Panc1 (cell line): ENCODE results near the gene MRPL55. TPM values are rescaled to one million over a fixed set of nuclear protein-coding genes. Genes with fewer than 3 reads are reported as not detected.
"Not testable (repeated sequence)": the region's sequence is repeated elsewhere in the genome, so short reads cannot be mapped to it uniquely, and the experiment has no call there.

Experiments used
- ATAC-seq: fragments of 200-7000 bp; cut with Tn5 transposase; 2 replicates; pipeline ENCODE4 v1.9.1; 2020; ENCODE audit warnings: mild to moderate bottlenecking, moderate library complexity
- BruUV-seq: library from RNA; stranded (reverse); fragments of 400-500 nt; replicated peaks from 2 replicates; lab custom pipeline; 2021; lab: Mats Ljungman, UMichigan
- CTCF ChIA-PET: fragments of 300-600 bp; sonication (Branson Sonifier 250); formaldehyde crosslinking; loops from one replicate; lab custom pipeline; 2022; ENCODE audit warnings: antibody characterized with exemption; lab: Charles Lee
- POLR2A ChIA-PET: fragments of 300-600 bp; sonication (Branson Sonifier 250); formaldehyde crosslinking; loops from one replicate; lab custom pipeline; 2022; ENCODE audit warnings: antibody characterized with exemption; lab: Charles Lee
- DNase-seq: peaks from one replicate; pipeline ENCODE4 v3.0.0-alpha.2; 2010; ENCODE audit warnings: low read depth, low spot score
- H3K27ac ChIP-seq: 2 replicates; pipeline ENCODE4 v1.5.1; 2011; ENCODE audit warnings: mild to moderate bottlenecking, low read length, inconsistent platforms
- H3K27me3 ChIP-seq: fragments of 200-500 bp; sonication (Bioruptor generic); 2 replicates; pipeline ENCODE4 v1.6.0; 2014; ENCODE audit warnings: low read length, inconsistent platforms; ENCODE audit not compliant: control insufficient read depth, insufficient read depth
- H3K36me3 ChIP-seq: fragments of 200-500 bp; sonication (Bioruptor generic); 2 replicates; pipeline ENCODE4 v1.5.1; 2014; ENCODE audit warnings: inconsistent platforms, mild to moderate bottlenecking, low read length, moderate library complexity; ENCODE audit not compliant: control insufficient read depth, insufficient read depth
- H3K4me1 ChIP-seq: 2 replicates; pipeline ENCODE4 v1.5.1; 2011; ENCODE audit warnings: inconsistent platforms, mild to moderate bottlenecking, low read length, moderate library complexity; ENCODE audit not compliant: control insufficient read depth, insufficient read depth
- H3K4me3 ChIP-seq, 2 experiments: 2 replicates each; pipeline ENCODE4 v1.5.1; 2011 to 2012; ENCODE audit warnings: low read depth in 2 of 2, low read length in 2 of 2, mild to moderate bottlenecking in 2 of 2, inconsistent platforms in 1 of 2, moderate library complexity in 1 of 2
- H3K9me3 ChIP-seq: fragments of 200-500 bp; sonication (Bioruptor generic); 2 replicates; pipeline ENCODE4 v1.5.1; 2014; ENCODE audit warnings: low read depth, mild to moderate bottlenecking, inconsistent platforms, low read length, moderate library complexity; ENCODE audit not compliant: control insufficient read depth, insufficient read depth
- CTCF ChIP-seq: fragments of 450-650 bp; IDR thresholded peaks from 2 replicates; pipeline ENCODE4 v1.5.1; 2017; ENCODE audit warnings: mild to moderate bottlenecking
- POLR2AphosphoS5 ChIP-seq: IDR thresholded peaks from 2 replicates; pipeline ENCODE4 v1.6.1; 2012; ENCODE audit warnings: mild to moderate bottlenecking, low read depth, low read length, moderate library complexity
- REST ChIP-seq, 2 experiments: IDR thresholded peaks; 2 replicates each; pipeline ENCODE4 v1.6.1; 2011 to 2012; ENCODE audit warnings: low read depth in 2 of 2, control low read depth in 1 of 2, low read length in 1 of 2, mild to moderate bottlenecking in 1 of 2, moderate library complexity in 1 of 2; ENCODE audit not compliant: insufficient read depth in 1 of 2
- SIN3A ChIP-seq: IDR thresholded peaks from 2 replicates; pipeline ENCODE4 v1.6.1; 2012; ENCODE audit warnings: low read depth, mild to moderate bottlenecking, low read length, moderate library complexity, borderline replicate concordance; ENCODE audit not compliant: insufficient read depth
- TCF7L2 ChIP-seq: IDR thresholded peaks from 2 replicates; pipeline ENCODE4 v1.6.1; 2011; ENCODE audit warnings: mild to moderate bottlenecking, low read depth, low read length, inconsistent platforms
- in situ Hi-C: cut with HindIII; loops from 2 replicates; pipeline ENCODE4 v1.10.0; 2016; ENCODE audit warnings: low sequenced_read_pairs, low pct_unique_long_range_greater_than_20kb
- intact Hi-C: fragments of 100-400 bp; cut with micrococcal nuclease; formaldehyde crosslinking; loops from one replicate; pipeline ENCODE4 v1.10.0; 2022; ENCODE audit not compliant: unreplicated experiment
- total RNA-seq: library from RNA; stranded (reverse); gene quantifications from one replicate; pipeline ENCODE4 v1.2.1, GENCODE V29; 2021; ENCODE audit not compliant: unreplicated experiment

MRPL55 gene
- total RNA-seq, 1 experiment from 2014 or later, result 53.0 TPM

GRCh38 chr1:228112617-228113016 is 3.5 kb upstream of the MRPL55 start:
- Histone ChIP-seq H3K4me1 (peaks cover 5% of the 10 kb centered on the region; the same call in 1 of the 2 replicates), H3K4me3 (no peak overlapping the region), H3K9me3 (no peaks in the 10 kb centered on the region), H3K27me3 (no peaks in the 10 kb centered on the region), H3K36me3 (peaks cover 2% of the 10 kb centered on the region; the same call in 1 of the 2 replicates), H3K27ac (no peak overlapping the region)
- POLR2A ChIA-PET, result no interaction called here
- intact Hi-C loops (no loop called here), in situ Hi-C loops (no loop called here)
- TF ChIP-seq POLR2AphosphoS5 (no peak), REST (IDR thresholded peaks at IDR 0.05; ENCODE audit: insufficient read depth in 1 of 2, low read depth in 2 of 2, low read length in 1 of 2) (no peak), CTCF (no peak)
- no TSS peak for BruUV-seq
- ATAC-seq (no peak), DNase-seq (no peak)
- CTCF ChIA-PET, result no interaction called here

- H3K36me3 ChIP-seq, result peaks cover 2% of the 10 kb centered on the region; the same call in 1 of the 2 replicates
- DNase-seq (no peak), ATAC-seq (no peak)
- H3K4me3 ChIP-seq, result no peak overlapping the region
- H3K9me3 ChIP-seq, result no peaks in the 10 kb centered on the region
- POLR2A ChIA-PET, result no interaction called here
- intact Hi-C loops, result no loop called here
- no peaks in the 10 kb centered on the region for H3K27me3 ChIP-seq
- in situ Hi-C loops, result no loop called here
- H3K27ac ChIP-seq, result no peak overlapping the region
- TF ChIP-seq POLR2AphosphoS5, result no peak
- no peak for TF ChIP-seq TCF7L2
- TF ChIP-seq REST (IDR thresholded peaks at IDR 0.05; ENCODE audit: insufficient read depth in 1 of 2, low read depth in 2 of 2, low read length in 1 of 2), result no peak
- no peak for TF ChIP-seq CTCF
- TF ChIP-seq SIN3A, result no peak
- CTCF ChIA-PET, result no interaction called here
- no TSS peak for BruUV-seq
- peaks cover 5% of the 10 kb centered on the region; the same call in 1 of the 2 replicates for H3K4me1 ChIP-seq
Observed at GRCh38 chr1:228112167-228112566, 3.1 kb upstream of the MRPL55 start.

GRCh38 chr1:228111315-228111714 is 2.2 kb upstream of the MRPL55 start:
- H3K27ac ChIP-seq, H3K36me3 ChIP-seq, intact Hi-C loops, H3K4me1 ChIP-seq, ATAC-seq, H3K9me3 ChIP-seq, in situ Hi-C loops, POLR2A ChIA-PET, H3K27me3 ChIP-seq, BruUV-seq, DNase-seq, H3K4me3 ChIP-seq: not testable (repeated sequence)
- CTCF ChIA-PET, result interaction anchor here (0.6 kb wide), 1 partner anchor 19 kb away, joined by 3 read pairs; no protein-coding TSS in a partner anchor
